HG02870 (cell line): ENCODE measurements around the gene CAPN13.

Source experiments
- ATAC-seq: cut with Tn5 transposase; IDR thresholded peaks from one replicate; pipeline ENCODE4 v1.9.1; 2021; ENCODE audit warnings: mild to moderate bottlenecking, moderate library complexity; ENCODE audit not compliant: unreplicated experiment

Gene CAPN13

GRCh38 chr2:30807249-30807648 is at the start of gene CAPN13:
TSS of gene CAPN13 (minus strand) at chr2:30807446. CDS start at chr2:30787325, 20,121 bp downstream.
- ATAC-seq: no peak

GRCh38 chr2:30847841-30848240 is 40.6 kb upstream of the CAPN13 start:
- ATAC-seq: no peak

GRCh38 chr2:30847329-30847728 is 40.1 kb upstream of the CAPN13 start:
- ATAC-seq: no peak

GRCh38 chr2:30828586-30828985 is 21.3 kb upstream of the CAPN13 start:
- ATAC-seq: no peak

- no peak for ATAC-seq
Observed at GRCh38 chr2:30826916-30827315, 19.7 kb upstream of the CAPN13 start.

GRCh38 chr2:30826481-30826880 is 19.2 kb upstream of the CAPN13 start:
- ATAC-seq: no peak

DNA sequence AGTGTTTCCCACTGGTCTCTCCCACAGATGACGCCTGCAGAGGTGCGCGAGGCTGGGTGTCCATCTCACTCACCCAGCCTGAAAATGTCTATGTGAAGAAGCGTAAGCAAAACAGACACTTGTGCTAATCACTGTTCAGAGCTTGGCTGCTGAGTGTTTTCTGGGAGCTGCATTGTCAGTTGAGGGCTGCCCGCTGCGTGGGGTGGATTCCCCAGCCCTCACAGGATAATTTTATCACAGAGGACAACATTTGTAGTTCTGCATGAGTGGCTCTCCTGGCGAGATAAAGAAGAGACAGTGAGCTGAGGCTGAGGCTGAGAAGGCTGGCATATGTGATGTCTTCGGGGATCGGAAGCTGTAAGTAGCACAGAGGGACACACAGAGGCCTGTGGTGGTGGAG is 16.2 kb upstream of the CAPN13 start:
- ATAC-seq: no peak

DNA sequence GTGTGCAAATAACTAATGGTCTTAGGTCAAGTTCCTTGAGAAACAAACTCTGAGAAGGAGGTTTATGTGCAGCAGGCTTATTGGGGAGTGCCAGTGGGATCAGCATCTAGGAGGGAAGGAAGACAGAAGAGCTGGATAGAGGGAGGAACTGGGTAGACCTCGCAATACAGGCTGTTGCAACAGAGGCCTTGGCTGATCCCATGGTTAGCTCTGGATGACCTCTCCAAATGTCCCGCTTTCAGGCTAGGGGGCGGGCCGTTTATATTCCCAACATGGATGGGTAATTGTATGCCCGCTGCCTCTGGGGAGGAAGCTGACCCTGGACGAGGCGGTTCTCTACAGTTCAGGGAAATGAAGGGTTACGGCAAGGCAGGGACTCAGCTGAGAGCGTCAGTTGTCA is 14.7 kb upstream of the CAPN13 start:
- ATAC-seq: no peak

- no peak for ATAC-seq
Observed at GRCh38 chr2:30820381-30821055, 13.3 kb upstream of the CAPN13 start.

DNA sequence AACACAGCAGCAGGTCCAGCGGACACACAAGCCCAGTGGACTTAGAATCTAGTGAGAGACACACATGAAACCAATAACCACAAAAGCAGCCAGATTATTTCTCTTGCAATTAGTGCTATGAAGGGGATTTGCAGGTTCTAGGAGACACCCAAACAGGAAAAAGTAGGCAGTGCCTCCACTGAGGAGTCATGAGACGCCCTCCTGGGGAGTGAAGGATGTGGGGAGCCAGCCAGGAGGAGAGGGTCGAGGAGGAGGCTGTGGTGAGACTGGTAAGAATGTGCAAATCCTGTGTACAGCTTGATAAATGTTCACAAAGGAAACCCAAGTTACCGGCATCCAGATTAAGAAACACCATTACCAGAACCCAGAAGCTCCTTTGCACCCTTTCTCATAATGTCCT is 2.7 kb upstream of the CAPN13 start:
- ATAC-seq: no peak

- ATAC-seq: no peak
Observed at GRCh38 chr2:30808695-30809094, 1.4 kb upstream of the CAPN13 start.

- no peak for ATAC-seq
Observed at GRCh38 chr2:30803281-30803680, 4.0 kb downstream of the CAPN13 start.

- ATAC-seq: no peak
Observed at GRCh38 chr2:30802611-30803010, 4.6 kb downstream of the CAPN13 start.

GRCh38 chr2:30801821-30802455 is 5.3 kb downstream of the CAPN13 start:
- no peak for ATAC-seq

DNA sequence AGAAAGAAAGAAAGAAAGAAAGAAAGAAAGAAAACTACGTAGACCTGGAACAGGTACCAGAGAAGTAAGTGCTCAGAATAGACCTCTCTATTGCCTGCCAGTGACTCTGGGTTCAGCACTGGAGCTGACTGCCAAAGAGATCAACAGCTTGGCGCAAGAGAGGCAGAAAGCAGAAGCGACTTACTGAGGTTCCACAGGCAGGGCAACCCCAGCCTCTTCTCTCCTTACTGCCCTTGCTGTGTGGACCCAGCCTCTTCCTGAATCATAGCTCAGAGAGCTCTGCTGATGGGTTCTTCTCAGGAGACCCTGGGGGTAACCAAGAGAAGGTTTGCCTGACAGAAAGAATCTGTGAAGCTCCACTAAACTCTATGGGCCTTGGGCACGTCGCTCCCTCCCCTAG is 7.1 kb downstream of the CAPN13 start:
- ATAC-seq: no peak

- ATAC-seq: no peak
Observed at GRCh38 chr2:30799366-30799765, 7.9 kb downstream of the CAPN13 start.

GRCh38 chr2:30798536-30798991 is 8.7 kb downstream of the CAPN13 start:
- no peak for ATAC-seq

DNA sequence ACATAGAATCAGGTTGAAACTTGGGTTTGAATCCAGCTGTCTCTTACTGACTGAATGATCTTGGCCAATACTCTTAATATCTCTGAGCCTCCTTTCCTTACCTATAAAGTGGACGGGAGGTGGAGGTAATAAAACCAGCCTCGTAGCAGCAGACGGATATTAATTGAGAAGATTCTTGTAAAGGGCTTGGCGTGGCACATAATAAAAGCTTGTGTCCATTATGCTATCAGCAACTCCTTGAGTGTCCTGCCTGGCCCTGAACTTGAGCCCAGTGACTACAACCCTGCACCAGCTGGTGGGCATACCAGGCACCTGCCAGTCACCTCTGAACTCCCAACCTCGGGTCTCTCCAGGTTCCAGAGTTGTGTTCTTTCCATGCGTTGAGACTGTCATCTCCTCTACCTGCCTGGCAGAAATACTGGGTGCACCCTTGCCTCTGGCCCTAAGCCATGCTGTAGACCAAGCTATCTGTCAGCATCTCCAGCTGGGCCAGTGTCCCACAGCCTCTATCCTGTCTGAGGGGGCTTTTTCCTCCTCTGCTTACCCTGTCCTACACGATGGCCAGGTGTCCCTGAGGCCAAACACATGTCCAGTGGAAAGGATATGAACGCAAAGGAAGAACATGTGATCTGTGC is 9.7 kb downstream of the CAPN13 start:
- no peak for ATAC-seq

DNA sequence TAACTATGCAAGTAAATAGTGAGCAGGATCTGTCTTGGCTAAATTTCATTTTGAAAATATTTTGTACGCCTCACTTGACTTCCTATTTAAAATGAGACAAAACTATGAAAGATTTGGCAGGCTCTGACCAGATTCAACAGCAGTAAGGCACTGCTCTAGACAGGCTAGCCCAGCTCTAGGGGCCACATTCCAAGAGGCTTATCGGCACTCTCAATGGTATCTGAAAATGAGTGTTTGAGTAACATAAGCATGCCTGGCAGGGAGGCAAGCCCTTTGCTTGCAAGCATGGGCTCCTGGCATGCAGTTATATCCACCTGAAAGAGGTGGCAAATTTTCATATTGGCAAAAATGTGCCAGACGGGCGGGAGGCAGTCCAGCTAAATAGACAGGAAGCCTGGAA is 10.5 kb downstream of the CAPN13 start:
- ATAC-seq: no peak

GRCh38 chr2:30792521-30792920 is 14.7 kb downstream of the CAPN13 start:
- ATAC-seq: no peak

DNA sequence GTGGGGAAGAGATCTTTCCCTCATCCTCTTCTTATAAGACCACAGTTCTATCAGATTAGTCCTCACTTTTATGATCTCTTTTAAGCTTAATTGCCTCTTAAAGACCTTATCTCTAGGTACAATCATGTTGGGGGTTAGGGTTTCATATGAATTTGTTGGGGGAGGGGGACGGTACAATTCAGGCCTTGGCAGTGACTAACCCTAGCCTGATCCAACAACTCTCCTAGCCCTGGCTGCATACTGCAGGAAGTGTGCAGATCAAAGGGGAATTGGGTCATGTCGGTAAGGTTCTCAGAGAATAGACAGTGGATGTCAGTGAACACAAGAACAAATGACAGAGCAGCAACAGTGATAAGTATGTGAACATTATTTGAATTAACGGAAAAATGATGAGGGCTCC is 16.4 kb downstream of the CAPN13 start:
- no peak for ATAC-seq

DNA sequence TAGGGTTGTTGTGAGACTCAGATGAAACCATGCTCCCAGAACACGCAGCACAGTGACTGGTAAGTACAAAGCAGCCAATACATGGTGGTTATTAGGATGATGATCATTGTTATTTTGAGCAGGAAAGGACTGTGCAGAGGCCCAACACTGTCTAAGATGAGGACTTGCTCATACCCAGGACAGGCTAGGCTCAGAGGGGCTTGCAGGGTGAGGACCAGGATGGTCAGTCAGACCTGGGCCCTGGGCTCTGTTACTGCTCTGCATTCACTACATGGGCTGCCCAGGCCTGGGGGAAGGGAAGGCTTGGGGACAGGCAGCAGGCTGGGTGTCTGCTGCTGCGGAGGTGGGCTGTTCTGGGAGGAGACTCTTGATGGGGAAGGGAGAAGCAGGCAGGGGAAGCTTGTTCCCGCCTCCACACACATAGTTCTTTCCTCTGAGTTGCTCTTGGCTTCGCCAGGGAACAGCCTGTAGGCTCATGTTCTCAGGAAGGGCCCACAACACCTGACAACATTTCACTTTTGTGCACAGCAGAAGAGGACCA is 17.5 kb downstream of the CAPN13 start:
- no peak for ATAC-seq
